ENCODE measurements around the gene NTMT2.
"Not testable (repeated sequence)": the region's sequence is repeated elsewhere in the genome, so short reads cannot be mapped to it uniquely, and the experiment has no call there.

The NTMT2 gene

DNA sequence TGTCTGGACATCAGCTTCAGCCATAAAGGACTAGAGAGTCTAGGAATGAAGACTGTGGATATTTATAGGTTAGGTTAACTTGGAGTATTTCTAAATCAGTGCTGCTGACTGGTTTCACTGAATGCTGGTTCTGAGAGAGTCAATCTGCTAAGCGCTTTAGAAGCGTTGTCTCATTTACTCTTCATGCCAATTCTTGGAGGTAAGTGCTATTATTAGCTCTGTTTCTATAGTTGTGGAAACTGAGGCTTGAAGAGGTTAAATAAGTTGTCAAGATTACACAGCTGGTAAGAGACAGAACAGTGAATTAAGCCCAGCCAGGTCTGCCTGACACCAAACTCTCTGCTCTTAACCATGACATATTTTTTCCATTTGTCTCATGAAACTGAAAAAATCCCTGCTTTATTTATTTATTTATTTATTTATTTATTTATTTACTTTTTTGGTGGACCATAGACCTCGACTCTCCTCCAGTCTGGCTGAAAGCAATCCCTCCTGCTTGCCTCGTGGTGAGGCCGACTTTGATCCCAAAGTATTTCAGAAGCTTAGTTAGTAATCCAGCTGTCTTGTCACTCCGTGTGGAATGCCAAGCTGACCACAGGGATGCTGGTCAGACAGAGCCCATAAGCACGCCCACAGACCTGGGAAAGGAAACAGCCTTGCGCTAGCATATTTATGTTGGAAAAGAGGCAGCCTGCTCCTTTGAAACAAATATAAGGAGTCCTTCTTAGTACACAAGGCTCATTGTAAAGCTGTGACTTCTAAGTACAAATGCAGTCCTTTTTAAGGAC lies 16.9 kb downstream of the NTMT2 start:
- DNase-seq, result peak; percentile 57

DNA sequence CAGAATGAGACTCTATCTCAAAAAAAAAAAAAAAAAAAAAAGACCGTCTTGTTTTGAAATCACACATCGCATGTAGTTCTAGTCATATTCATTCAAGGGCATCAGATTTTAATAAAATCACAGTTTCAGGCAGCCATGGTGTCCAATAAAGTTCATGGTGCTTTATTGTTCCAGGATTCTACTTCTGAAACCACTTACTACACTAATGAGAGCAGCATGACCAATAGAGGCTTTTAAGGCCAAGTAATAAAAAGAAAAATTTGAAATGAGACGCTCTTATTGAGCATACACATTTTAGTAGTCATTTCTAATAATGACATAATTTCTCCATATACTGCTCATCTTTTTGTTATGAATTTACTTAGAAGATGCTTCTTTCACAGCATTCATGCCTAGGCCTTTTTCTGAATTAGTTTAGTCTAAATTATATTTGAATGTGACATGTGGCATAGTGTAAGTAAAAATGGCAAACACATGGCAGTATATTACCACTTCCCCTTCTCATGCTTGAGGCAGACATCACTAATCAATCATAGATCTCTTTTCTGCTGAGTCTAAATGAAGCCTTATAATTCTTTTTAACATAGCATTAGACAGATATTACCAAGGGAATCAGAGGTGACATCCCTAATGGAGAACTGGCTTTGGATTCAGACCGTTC lies 18.5 kb downstream of the NTMT2 start:
- DNase-seq, result no peak

- no peak for DNase-seq
These were observed 20.9 kb downstream of the NTMT2 start for GRCh38 chr1:170166518-170167180.

- DNase-seq, result no peak
These were observed 22.5 kb downstream of the NTMT2 start for GRCh38 chr1:170168265-170168664.

- DNase-seq, result not testable (repeated sequence)
These were observed 24.8 kb downstream of the NTMT2 start for GRCh38 chr1:170170513-170170912.

DNA sequence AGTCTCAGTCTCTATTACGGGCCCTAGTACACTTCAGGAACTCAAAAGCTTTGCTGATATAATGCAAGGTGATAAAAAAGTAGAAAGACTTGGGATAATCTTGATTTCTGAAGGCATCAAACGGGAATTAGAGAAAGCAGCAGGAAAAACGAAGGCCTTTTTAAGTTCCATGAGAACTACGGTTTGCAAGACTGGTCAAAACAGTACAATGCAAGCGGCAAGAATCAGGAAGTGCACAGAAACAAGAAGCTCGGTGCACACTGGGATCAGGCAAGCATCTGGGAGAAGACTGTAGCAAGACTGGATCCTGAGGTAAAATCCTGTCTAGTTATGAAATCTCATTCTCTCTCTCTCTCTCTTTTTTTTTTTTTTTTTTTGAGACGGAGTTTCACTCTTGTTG lies 28.6 kb downstream of the NTMT2 start:
- DNase-seq, result no peak

- DNase-seq, result no peak
These were observed 29.3 kb downstream of the NTMT2 start for GRCh38 chr1:170175041-170175440.

DNA sequence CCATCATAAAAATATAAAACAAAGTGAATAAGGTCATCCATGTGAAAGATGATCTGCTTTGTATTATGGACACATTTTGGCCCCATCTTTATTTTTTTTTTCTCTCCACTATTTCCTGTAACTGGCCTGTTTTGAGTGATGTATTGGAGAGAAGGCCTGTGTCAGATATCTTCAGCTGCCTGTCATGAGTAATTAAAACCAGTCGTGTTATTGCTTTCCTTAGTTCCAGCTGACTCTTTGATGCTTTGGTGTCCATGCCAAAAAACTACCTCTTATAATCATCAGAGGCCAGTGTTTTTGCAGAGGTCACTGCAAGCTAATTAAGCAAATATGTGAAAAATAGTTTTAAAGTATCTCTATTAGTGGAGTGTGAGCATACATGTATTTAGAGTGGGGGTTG lies 29.7 kb downstream of the NTMT2 start:
- no peak for DNase-seq

DNA sequence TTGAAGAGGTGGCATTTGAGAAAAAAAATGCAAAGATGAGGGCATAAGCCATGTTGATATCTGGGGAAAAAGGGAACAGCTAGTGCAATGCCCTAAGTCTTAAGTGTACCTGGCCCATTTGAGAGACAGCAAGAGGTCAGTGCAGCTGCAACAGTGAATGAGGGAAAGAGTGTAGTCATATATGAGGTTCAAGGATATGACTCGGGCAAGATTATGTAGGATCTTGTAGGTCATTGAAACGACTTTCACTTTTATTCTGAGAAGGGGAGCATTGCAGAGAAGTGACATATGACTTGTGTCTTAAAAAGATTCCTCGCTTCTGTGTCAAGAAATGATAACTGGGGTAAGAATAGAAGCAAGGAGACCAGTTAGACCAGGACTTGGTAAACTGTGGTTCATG lies 31.0 kb downstream of the NTMT2 start:
- DNase-seq, result no peak

DNA sequence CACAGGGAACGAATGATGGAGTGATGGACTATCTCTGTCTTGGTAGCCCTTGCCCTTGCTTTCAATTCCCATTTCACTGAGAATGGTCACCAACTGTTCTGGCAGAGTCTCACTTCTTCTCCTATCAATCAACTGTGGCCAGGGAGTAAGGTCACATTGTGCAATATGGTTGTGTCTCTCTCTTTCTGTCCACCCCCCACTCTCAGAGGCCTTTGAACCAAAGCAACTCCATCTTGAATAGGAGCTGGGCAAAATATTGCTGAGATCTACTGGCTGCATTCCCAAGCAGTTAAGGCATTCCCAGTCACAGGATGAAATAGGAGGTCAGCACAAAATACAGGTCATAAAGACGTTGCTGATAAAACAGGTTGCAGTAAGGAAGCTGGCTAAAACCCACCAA lies 36.7 kb downstream of the NTMT2 start:
- no peak for DNase-seq

DNA sequence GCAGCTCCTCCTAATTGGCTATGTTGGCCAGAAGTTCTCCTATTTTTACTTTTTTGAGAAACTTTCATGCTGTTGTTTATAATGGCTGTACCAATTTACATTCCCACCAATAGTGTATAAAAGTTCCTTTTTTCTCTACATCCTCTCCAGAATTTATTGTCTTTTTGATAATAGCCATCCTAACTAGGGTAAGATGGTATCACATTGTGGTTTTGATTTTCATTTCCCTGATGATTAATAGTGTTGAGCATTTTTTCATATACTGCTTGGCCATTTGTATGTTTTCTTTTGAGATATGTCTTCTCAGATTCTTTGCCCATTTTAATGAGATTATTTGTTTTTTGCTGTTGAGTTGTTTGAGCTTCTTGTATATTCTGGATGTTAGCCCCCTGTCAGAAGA lies 46.8 kb downstream of the NTMT2 start:
- DNase-seq, result no peak

GRCh38 chr1:170194451-170194850 lies 48.7 kb downstream of the NTMT2 start:
- no peak for DNase-seq

DNA sequence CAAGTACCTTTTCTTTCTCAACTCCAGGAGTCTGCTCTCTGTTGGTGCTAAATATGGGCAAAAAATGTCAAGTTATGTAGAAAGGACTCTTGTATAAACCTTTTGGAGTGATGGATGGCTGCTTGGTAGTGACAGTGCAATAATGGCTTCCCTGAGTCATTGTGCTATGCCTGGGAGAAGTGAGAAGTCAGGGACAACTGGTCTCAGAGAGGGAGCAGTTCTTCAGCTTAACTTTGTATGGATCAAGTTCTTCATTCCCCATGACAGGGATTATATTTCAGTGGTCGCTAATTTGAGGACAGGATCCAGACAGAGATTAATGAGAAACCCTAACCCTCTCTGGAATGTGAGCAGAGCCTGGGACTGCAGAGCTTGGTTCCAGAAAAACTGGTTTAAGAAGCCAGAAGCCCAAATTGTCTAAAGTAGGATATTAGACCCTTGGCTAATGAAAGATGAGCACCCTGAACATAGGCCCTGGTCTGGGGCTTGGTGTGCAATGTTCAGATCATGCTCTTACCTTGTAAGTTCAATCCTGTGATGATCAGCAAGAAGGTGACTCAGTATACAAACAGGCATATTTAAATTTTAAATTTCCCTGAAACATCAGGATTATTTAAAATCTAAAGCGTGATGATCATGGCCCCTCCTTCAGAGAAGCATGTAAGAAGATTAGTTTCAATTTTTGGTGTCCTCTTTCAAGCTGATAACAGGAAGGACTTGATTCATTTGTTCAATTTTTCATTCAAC lies 50.9 kb downstream of the NTMT2 start:
- peak; percentile 19 for DNase-seq

DNA sequence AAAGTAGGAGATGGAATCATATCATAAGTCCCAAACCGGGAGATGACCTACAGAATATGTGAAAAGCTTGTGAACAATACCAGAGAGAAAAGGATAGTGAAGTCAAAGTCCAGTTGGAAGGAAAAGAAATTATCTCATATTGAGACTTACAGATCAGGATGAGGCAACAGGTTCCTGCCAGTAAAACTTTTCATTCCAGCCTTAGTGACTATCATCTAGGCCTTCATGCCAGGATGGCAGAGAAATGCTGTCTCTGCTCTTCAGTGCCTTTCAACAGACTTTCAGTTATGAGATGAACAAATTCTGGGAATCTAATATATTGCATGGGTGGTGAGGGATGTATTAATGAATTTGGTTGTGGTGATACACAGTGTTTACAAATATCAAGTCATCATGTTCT lies 52.3 kb downstream of the NTMT2 start:
- DNase-seq, result no peak

GRCh38 chr1:170198584-170198983 lies 52.8 kb downstream of the NTMT2 start:
- DNase-seq, result no peak

GRCh38 chr1:170200161-170200560 lies 54.4 kb downstream of the NTMT2 start:
- DNase-seq, result no peak

DNA sequence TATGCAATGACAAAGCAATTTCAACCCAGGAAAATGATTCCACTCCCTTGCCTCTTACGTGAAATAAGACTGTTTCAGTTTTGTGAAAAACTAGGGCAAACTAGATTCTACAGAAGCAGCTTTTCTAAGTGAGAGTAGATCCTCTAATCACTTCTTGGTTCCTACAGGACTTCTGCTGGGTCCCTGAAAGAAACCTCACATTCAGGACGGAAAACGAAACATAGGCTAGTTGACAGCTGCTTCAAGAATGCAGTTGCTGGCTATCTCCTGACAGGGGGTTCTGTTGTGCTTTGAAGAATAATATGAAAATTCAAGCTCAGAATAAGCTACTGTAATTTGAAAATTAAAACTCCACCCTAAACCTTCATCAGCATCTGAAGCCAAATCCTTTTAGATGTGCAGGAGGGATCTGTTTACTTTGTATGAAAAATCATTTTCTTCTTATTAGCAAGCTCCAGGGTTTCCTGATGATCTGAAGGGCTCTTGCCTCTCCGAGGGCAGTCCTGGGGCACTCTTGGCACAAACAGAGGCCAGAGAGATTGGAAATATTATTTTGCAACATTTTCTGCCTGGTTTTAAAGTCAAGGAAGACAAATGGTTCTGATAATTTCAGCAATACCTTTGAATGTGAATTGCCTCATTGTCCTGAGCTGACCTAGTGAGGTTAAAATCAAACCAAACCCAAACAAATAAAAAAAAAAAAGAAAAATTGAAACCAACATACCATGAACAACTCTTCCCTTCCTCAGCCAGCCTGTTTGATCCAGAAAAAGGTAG lies 55.0 kb downstream of the NTMT2 start:
- no peak for DNase-seq

GRCh38 chr1:170203693-170204092 lies 57.9 kb downstream of the NTMT2 start:
- DNase-seq, result peak; percentile 19

DNA sequence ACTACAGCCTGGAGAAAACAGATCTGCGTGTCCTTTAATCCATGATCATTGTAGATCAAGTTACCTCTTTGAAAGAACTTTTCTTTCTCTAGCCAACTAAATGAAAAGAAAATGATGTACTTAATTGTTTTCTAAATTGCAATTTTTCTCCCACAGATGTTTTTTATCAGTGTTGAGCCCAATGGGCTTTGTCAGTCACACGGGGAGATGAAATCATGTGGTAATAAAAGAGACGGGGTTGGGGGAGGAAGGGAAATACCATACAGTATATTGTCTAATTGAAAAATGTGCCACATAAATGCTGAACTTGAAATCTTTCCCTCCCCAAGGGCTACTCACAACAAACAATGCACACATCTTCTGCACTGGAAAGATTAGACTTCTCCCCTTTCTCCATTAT lies 58.4 kb downstream of the NTMT2 start:
- DNase-seq, result no peak

DNA sequence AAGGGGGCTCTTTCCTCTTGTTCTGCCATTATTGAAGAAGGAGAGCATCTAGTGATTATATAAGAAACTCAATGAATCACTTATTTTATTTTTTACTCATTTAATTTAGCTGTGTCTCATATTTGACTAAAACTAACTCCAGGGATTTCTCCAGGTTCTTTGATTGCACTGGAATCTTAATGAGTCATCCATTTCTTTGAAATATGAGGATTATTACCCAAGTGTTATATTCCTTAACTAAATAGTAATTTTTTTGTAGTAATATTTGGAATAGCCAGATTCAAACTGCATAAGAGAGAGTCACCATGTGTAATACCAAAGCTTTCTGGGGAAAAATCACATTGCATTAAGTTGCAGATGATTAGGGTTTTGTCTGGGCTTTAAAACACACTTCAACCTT lies 59.5 kb downstream of the NTMT2 start:
- no peak for DNase-seq

DNA sequence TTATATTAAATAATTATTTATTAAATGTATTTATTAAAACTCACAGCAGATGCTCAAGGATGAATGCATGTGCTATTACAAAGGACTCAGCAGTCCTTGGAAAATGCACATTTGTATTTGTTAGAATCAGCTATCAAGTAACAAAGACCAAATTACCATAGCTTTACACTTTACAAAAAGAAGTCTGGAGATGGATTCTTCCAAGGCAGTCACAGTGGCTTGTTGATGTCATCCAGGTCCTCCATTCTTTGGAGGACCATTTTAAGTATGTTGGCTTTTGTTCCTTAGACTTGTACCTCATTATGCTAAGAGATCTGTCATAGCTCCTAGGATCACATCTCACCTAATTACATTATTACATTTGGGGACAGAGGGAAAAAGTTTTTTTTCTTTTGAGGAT lies 63.4 kb downstream of the NTMT2 start:
- DNase-seq, result no peak

DNA sequence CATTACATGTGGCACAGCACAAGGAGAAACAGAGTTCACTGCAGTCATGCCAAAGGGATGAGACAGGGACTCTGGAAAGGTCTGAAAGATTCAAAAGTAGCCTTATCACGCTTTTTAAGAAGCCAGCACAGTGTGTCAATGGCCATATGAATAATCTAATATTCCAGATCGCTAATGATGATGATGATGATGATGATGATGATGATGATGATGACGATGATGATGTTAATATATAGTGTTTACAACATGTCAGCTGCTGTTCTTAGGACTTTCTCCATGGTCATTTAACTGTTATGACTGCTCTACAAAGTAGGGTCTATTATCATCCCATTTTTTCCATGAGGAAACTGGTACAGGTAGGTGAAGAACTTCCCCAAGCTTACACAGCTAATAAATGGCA lies 64.4 kb downstream of the NTMT2 start:
- DNase-seq, result no peak

DNA sequence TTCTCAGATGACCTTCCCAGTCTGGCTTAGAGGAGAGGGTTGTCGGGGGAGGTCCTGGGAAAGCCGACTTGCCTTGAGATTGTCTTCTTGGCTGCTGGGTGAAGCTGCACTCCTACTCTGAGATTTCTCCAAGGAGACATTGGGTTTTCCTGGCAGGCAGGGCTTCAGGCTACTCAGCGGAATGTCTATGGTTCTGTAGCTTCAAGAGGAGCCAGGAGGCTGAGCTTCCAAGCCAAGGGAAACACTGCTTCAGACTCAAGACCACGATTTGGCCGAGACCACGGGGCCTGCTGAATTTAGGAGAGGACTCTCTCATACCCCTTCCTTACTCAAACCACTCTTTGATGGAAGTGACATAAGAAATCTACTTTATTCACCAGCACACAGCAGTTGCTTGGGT lies 67.8 kb downstream of the NTMT2 start:
- no peak for DNase-seq

All from NCI-H82 (cell line).